H1 (cell line): ENCODE data around the gene THOP1. TPM values are rescaled to one million over a fixed set of nuclear protein-coding genes. Genes with fewer than 3 reads are reported as not detected.

ENCODE experiments used
- CTCF ChIA-PET: fragments of 300-600 bp; sonication (Branson Sonifier 250); formaldehyde crosslinking; loops from one replicate; lab custom pipeline; 2021; ENCODE audit not compliant: partially characterized antibody; lab: Charles Lee
- POLR2A ChIA-PET: fragments of 300-600 bp; sonication (Branson Sonifier 250); formaldehyde crosslinking; loops from one replicate; lab custom pipeline; 2021; ENCODE audit warnings: inconsistent platforms; ENCODE audit not compliant: partially characterized antibody; lab: Charles Lee
- DNase-seq, 2 experiments: peaks; one replicate each; pipeline versions ENCODE4 v3.0.0 to v3.0.0-alpha.2; 2010 to 2022; ENCODE audit warnings: low spot score in 2 of 2, low read depth in 1 of 2, mixed read lengths in 1 of 2
- FAIRE-seq: peaks from 2 replicates; lab custom pipeline; 2011; peaks lifted over from hg19 to GRCh38; lab: Jason Lieb, UNC
- H2AFZ ChIP-seq: 2 replicates; pipeline ENCODE4 v1.8.1; 2012; ENCODE audit warnings: low read length, inconsistent platforms
- H2AK5ac ChIP-seq: 2 replicates; pipeline ENCODE4 v1.6.1; 2013; ENCODE audit warnings: low read depth, low read length
- H2BK120ac ChIP-seq: replicated peaks from 2 replicates; pipeline ENCODE3; 2013; ENCODE audit warnings: low read depth, low read length, inconsistent platforms
- H2BK12ac ChIP-seq: 2 replicates; pipeline ENCODE4 v1.6.1; 2013; ENCODE audit warnings: low read depth, low read length
- H2BK15ac ChIP-seq: 2 replicates; pipeline ENCODE4 v1.6.1; 2013; ENCODE audit warnings: low read length
- H2BK20ac ChIP-seq: 2 replicates; pipeline ENCODE4 v1.6.1; 2013; ENCODE audit warnings: low read length
- H2BK5ac ChIP-seq: 2 replicates; pipeline ENCODE4 v1.6.1; 2013; ENCODE audit warnings: low read depth, low read length
- H3K14ac ChIP-seq: 2 replicates; pipeline ENCODE4 v1.6.1; 2013; ENCODE audit warnings: inconsistent platforms; ENCODE audit not compliant: insufficient read length
- H3K18ac ChIP-seq: 2 replicates; pipeline ENCODE4 v1.6.1; 2013; ENCODE audit warnings: low read length; ENCODE audit errors: extremely low read depth
- H3K23ac ChIP-seq: 2 replicates; pipeline ENCODE4 v1.6.1; 2013; ENCODE audit warnings: inconsistent platforms; ENCODE audit not compliant: insufficient read length
- H3K23me2 ChIP-seq: 2 replicates; pipeline ENCODE4 v1.6.1; 2013; ENCODE audit warnings: low read depth, low read length
- H3K27ac ChIP-seq: 2 replicates; pipeline ENCODE4 v1.6.1; 2011; ENCODE audit warnings: low read depth, low read length, inconsistent platforms
- H3K27me3 ChIP-seq, 4 experiments: replicated peaks in 1 of 4; 1 replicate in 1 of 4; 2 replicates in 3 of 4; pipeline versions ENCODE4 v1.6.1 to v1.8.1; 2011 to 2013; ENCODE audit warnings: low read length in 3 of 4, mild to moderate bottlenecking in 3 of 4, inconsistent platforms in 2 of 4, mixed read lengths in 2 of 4, moderate library complexity in 1 of 4; ENCODE audit not compliant: control insufficient read depth in 3 of 4, insufficient read depth in 3 of 4; ENCODE audit errors: extremely low read depth in 1 of 4
- H3K36me3 ChIP-seq, 4 experiments: 2 replicates each; pipeline versions ENCODE4 v1.6.1 to v1.8.1; 2011 to 2013; ENCODE audit warnings: mild to moderate bottlenecking in 4 of 4, low read length in 3 of 4, moderate library complexity in 2 of 4, control low read depth in 1 of 4, inconsistent platforms in 1 of 4; ENCODE audit not compliant: insufficient read depth in 4 of 4, control insufficient read depth in 2 of 4
- H3K4ac ChIP-seq: replicated peaks from 2 replicates; pipeline ENCODE3; 2013; ENCODE audit warnings: low read length, low read depth, mixed read lengths, inconsistent platforms; ENCODE audit not compliant: insufficient read length
- H3K4me1 ChIP-seq, 4 experiments: replicated peaks in 1 of 4; 1 replicate in 1 of 4; 2 replicates in 3 of 4; pipeline versions ENCODE4 v1.6.1 to v1.8.1; 2011 to 2013; ENCODE audit warnings: low read length in 3 of 4, inconsistent platforms in 2 of 4, mixed read lengths in 1 of 4; ENCODE audit not compliant: insufficient read depth in 4 of 4, control insufficient read depth in 3 of 4
- H3K4me2 ChIP-seq, 2 experiments: 2 replicates each; pipeline versions ENCODE4 v1.6.1 to v1.8.1; 2011 to 2013; ENCODE audit warnings: low read depth in 2 of 2, low read length in 2 of 2, control low read depth in 1 of 2, inconsistent platforms in 1 of 2, mild to moderate bottlenecking in 1 of 2; ENCODE audit not compliant: insufficient read depth in 1 of 2
- H3K4me3 ChIP-seq, 4 experiments: fragments of 200-600, 300-600 bp in 1 of 4; sonication (generic), shearing (Covaris generic), sonication (Bioruptor Twin) in 1 of 4; 2 replicates each; pipeline versions ENCODE4 v1.5.1 to v1.8.1; 2011 to 2016; ENCODE audit warnings: low read length in 4 of 4, low read depth in 3 of 4, control low read depth in 2 of 4, inconsistent platforms in 2 of 4, mild to moderate bottlenecking in 2 of 4, mixed read lengths in 1 of 4, moderate library complexity in 1 of 4; ENCODE audit not compliant: insufficient read depth in 2 of 4; ENCODE audit errors: extremely low read depth in 1 of 4
- H3K56ac ChIP-seq: replicated peaks from 2 replicates; pipeline ENCODE3; 2013; ENCODE audit warnings: low read depth, mild to moderate bottlenecking, mixed read lengths, low read length, inconsistent platforms; ENCODE audit not compliant: insufficient read length
- H3K79me1 ChIP-seq: 2 replicates; pipeline ENCODE4 v1.6.1; 2013; ENCODE audit warnings: low read depth, low read length, control low read depth
- H3K79me2 ChIP-seq, 2 experiments: 2 replicates each; pipeline versions ENCODE4 v1.6.1 to v1.8.1; 2012 to 2013; ENCODE audit warnings: low read length in 2 of 2, mild to moderate bottlenecking in 2 of 2, inconsistent platforms in 1 of 2; ENCODE audit not compliant: insufficient read depth in 2 of 2, control insufficient read depth in 1 of 2
- H3K9ac ChIP-seq, 4 experiments: replicated peaks in 1 of 4; 1 replicate in 1 of 4; 2 replicates in 3 of 4; pipeline versions ENCODE4 v1.6.1 to v1.8.1; 2011 to 2013; ENCODE audit warnings: low read depth in 3 of 4, low read length in 3 of 4, control low read depth in 2 of 4, mild to moderate bottlenecking in 2 of 4, moderate library complexity in 2 of 4, inconsistent platforms in 1 of 4; ENCODE audit errors: extremely low read depth in 1 of 4
- H3K9me3 ChIP-seq, 2 experiments: 2 replicates each; pipeline versions ENCODE4 v1.6.1 to v1.8.1; 2012 to 2013; ENCODE audit warnings: mild to moderate bottlenecking in 2 of 2, moderate library complexity in 2 of 2, control low read depth in 1 of 2, inconsistent platforms in 1 of 2, low read depth in 1 of 2, low read length in 1 of 2, mixed read lengths in 1 of 2; ENCODE audit not compliant: insufficient read depth in 2 of 2
- H4K20me1 ChIP-seq, 2 experiments: replicated peaks in 1 of 2; 2 replicates each; pipeline versions ENCODE3 to v1.8.1; 2011 to 2013; ENCODE audit warnings: inconsistent platforms in 2 of 2, low read length in 2 of 2, mild to moderate bottlenecking in 1 of 2; ENCODE audit not compliant: insufficient read depth in 2 of 2, control insufficient read depth in 1 of 2
- H4K5ac ChIP-seq: 2 replicates; pipeline ENCODE4 v1.6.1; 2013; ENCODE audit warnings: low read length, low read depth, mixed read lengths, inconsistent platforms; ENCODE audit not compliant: insufficient read length
- H4K8ac ChIP-seq: 2 replicates; pipeline ENCODE4 v1.8.0; 2013; ENCODE audit warnings: mild to moderate bottlenecking, moderate library complexity, low read length, inconsistent platforms; ENCODE audit not compliant: insufficient read depth; ENCODE audit errors: extremely low read depth
- H4K91ac ChIP-seq: replicated peaks from 2 replicates; pipeline ENCODE3; 2013; ENCODE audit warnings: low read length, mixed read lengths, inconsistent platforms; ENCODE audit not compliant: insufficient read length
- CTBP2 ChIP-seq: IDR thresholded peaks from 2 replicates; pipeline ENCODE4 v1.7.0; 2011; ENCODE audit warnings: borderline replicate concordance, mild to moderate bottlenecking, moderate library complexity, mixed read lengths, low read length; ENCODE audit not compliant: insufficient read depth, insufficient read length
- HDAC6 ChIP-seq: IDR thresholded peaks from one replicate; pipeline ENCODE4 v1.7.1; 2012; ENCODE audit warnings: low read depth, mild to moderate bottlenecking, inconsistent platforms, low read length, moderate library complexity
- RBBP5 ChIP-seq: IDR thresholded peaks from 2 replicates; pipeline ENCODE4 v1.7.1; 2012; ENCODE audit warnings: low read depth, mild to moderate bottlenecking, inconsistent platforms, low read length, moderate library complexity, borderline replicate concordance
- SAP30 ChIP-seq: fragments of 300-600 bp; sonication (generic); IDR thresholded peaks from 2 replicates; pipeline ENCODE4 v1.7.1; 2012; ENCODE audit warnings: low read length, moderate library complexity, mild to moderate bottlenecking, inconsistent platforms; ENCODE audit not compliant: insufficient read depth, insufficient replicate concordance
- SP4 ChIP-seq: IDR thresholded peaks from 2 replicates; pipeline ENCODE4 v1.6.1; 2012; ENCODE audit warnings: low read length, inconsistent platforms
- SUZ12 ChIP-seq: fragments of 200-600 bp; sonication (generic); IDR thresholded peaks from 2 replicates; pipeline ENCODE4 v1.6.1; 2012; ENCODE audit warnings: mild to moderate bottlenecking, inconsistent platforms, low read length, moderate library complexity, mixed read lengths
- TAF1 ChIP-seq: IDR thresholded peaks from 2 replicates; pipeline ENCODE4 v1.6.1; 2011; ENCODE audit warnings: mild to moderate bottlenecking, low read depth, low read length
- TBP ChIP-seq: IDR thresholded peaks from 2 replicates; pipeline ENCODE4 v1.6.1; 2011; ENCODE audit warnings: low read depth, low read length, improper control_type of control experiment
- WGBS, 2 experiments: shearing (Covaris generic) in 1 of 2; methylation state at CpG; one replicate each; pipeline versions ENCODE4 v1.1.6 to v1.1.7; 2013 to 2015; ENCODE audit warnings: low lambda C conversion rate in 2 of 2, mixed read lengths in 2 of 2, inconsistent platforms in 1 of 2, low coverage in 1 of 2, missing lambda C conversion rate in 1 of 2; ENCODE audit not compliant: insufficient replicate concordance in 2 of 2, insufficient coverage in 1 of 2, insufficient read length in 1 of 2; ENCODE audit errors: extremely low coverage in 1 of 2, missing lambda C conversion rate in 1 of 2; 5-methylcytosine and 5-hydroxymethylcytosine counted together
- polyA plus RNA-seq, 7 experiments: library from polyadenylated mRNA; depleted of rRNA in 3 of 7; stranded (reverse) in 5 of 7; unstranded in 2 of 7; fragments of >200 nt in 5 of 7; fragments of 200-250 nt in 2 of 7; gene quantifications; 1 replicate in 5 of 7; 2 replicates in 1 of 7; 4 replicates in 1 of 7; pipeline versions ENCODE4 v1.2.1 to v1.2.3, GENCODE V29; 2011 to 2013; ENCODE audit warnings: missing spikeins in 2 of 7, mixed read lengths in 2 of 7
- total RNA-seq: library from RNA; stranded (reverse); fragmentation: NEBNext Ultra II Directional; extraction: Animal tissue kit (Norgen Biotek cat#: 25700); gene quantifications from 2 replicates; pipeline ENCODE4 v1.2.1, GENCODE V29; 2021
- TF ChIP-seq, protein P1 (sequence below): IDR thresholded peaks from 2 replicates; pipeline ENCODE4 v1.6.1; 2011; ENCODE audit warnings: low read length, improper control_type of control experiment
- TF ChIP-seq, protein P2 (sequence below): IDR thresholded peaks from 2 replicates; pipeline ENCODE4 v1.6.1; 2012; ENCODE audit warnings: low read length, inconsistent platforms

Gene THOP1
- total and polyA plus RNA-seq, 2 of the 8 experiments (the other 6 are each of a cell fraction or from before 2014, with no cell fraction given) = 136 to 159 TPM

GRCh38 chr19:2744113-2744512, 41.2 kb upstream of the THOP1 start:
- Histone ChIP-seq H3K79me1 (no peaks in the 10 kb centered on the region), H2AK5ac (no peak overlapping the region), H4K91ac (no peak overlapping the region), H3K4me3 (no peak overlapping the region), H3K23me2 (0 out of 2 replicates have a peak, but pooled peaks cover 4% of the 10 kb centered on the region), H3K79me2 (peaks cover 0 to 1% of the 10 kb centered on the region in 2 experiments; a peak in 1 of 4 replicates), H2BK15ac (no peak overlapping the region), H4K5ac (no peak overlapping the region), H4K20me1 (peaks cover 0 to 2% of the 10 kb centered on the region in 2 experiments), H3K36me3 (no peaks in the 10 kb centered on the region), H3K56ac (no peak overlapping the region), H3K4me1 (no peaks in the 10 kb centered on the region), H2BK5ac (no peak overlapping the region), H4K8ac (no peak overlapping the region), H2BK120ac (no peak overlapping the region), H3K27me3 (peaks cover 0 to 7% (median 2%) of the 10 kb centered on the region in 4 experiments; a peak in 2 of 7 replicates), H3K23ac (no peak overlapping the region), H3K4me2 (no peak overlapping the region), H3K18ac (no peak overlapping the region), H3K4ac (no peak overlapping the region), H2BK20ac (no peak overlapping the region), H2AFZ (no peak overlapping the region), H3K9me3 (no peaks in the 10 kb centered on the region), H2BK12ac (0 out of 2 replicates have a peak overlapping the region, but pooled peaks have one; percentile 27), H3K27ac (no peak overlapping the region), H3K14ac (no peak overlapping the region), H3K9ac (no peak overlapping the region)
- POLR2A ChIA-PET = interaction anchor here (0.6 kb wide), 1 partner anchor 40 kb away, joined by 3 read pairs; no protein-coding TSS in a partner anchor
- CTCF ChIA-PET = interaction anchor here (0.8 to 1.4 kb wide), 2 partner anchors 21 to 96 kb away, joined by 3 to 5 read pairs; no protein-coding TSS in a partner anchor
- 73% methylated on average over 4 of the region's 4 CpGs; no CpG with 5 or more reads in 1 of the 2 experiments for WGBS, 2 experiments
- no peak for FAIRE-seq
- DNase-seq = no peak
- TF ChIP-seq TAF1 = no peak
- TF ChIP-seq RBBP5 = no peak
- TF ChIP-seq, protein P1, sequence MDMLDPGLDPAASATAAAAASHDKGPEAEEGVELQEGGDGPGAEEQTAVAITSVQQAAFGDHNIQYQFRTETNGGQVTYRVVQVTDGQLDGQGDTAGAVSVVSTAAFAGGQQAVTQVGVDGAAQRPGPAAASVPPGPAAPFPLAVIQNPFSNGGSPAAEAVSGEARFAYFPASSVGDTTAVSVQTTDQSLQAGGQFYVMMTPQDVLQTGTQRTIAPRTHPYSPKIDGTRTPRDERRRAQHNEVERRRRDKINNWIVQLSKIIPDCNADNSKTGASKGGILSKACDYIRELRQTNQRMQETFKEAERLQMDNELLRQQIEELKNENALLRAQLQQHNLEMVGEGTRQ = no peak
- no peak for TF ChIP-seq CTBP2
- TF ChIP-seq TBP = no peak
- TF ChIP-seq SP4 = no peak
- TF ChIP-seq SAP30 = no peak
- TF ChIP-seq HDAC6 = no peak
- TF ChIP-seq, protein P2, sequence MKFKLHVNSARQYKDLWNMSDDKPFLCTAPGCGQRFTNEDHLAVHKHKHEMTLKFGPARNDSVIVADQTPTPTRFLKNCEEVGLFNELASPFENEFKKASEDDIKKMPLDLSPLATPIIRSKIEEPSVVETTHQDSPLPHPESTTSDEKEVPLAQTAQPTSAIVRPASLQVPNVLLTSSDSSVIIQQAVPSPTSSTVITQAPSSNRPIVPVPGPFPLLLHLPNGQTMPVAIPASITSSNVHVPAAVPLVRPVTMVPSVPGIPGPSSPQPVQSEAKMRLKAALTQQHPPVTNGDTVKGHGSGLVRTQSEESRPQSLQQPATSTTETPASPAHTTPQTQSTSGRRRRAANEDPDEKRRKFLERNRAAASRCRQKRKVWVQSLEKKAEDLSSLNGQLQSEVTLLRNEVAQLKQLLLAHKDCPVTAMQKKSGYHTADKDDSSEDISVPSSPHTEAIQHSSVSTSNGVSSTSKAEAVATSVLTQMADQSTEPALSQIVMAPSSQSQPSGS = no peak
- no peak for TF ChIP-seq SUZ12
